Activated CD8-positive, alpha-beta T cell treated with anti-CD3 and anti-CD28 coated beads for 36 hours (primary cell): ENCODE measurements around the gene PLGRKT. TPM values are rescaled to one million over a fixed set of nuclear protein-coding genes. Genes with fewer than 3 reads are reported as not detected.

Experiments used
- ATAC-seq: fragments of 200-7000 bp; cut with Tn5 transposase; one replicate; pipeline ENCODE4 v1.10.0; 2021; ENCODE audit warnings: mild to moderate bottlenecking, moderate library complexity
- CTCF ChIA-PET: fragments of 350-600 bp; sonication (Branson Sonifier 250); formaldehyde crosslinking; loops from one replicate; lab custom pipeline; 2021; ENCODE audit warnings: antibody characterized with exemption; lab: Charles Lee
- POLR2A ChIA-PET: fragments of 350-600 bp; sonication (Branson Sonifier 250); formaldehyde crosslinking; loops from one replicate; lab custom pipeline; 2021; ENCODE audit warnings: antibody characterized with exemption; lab: Charles Lee
- DNase-seq: peaks from one replicate; pipeline ENCODE4 v3.0.0-alpha.2; 2020
- H3K27ac Mint-ChIP-seq: one replicate; pipeline ENCODE4 v1.8.0; 2021; ENCODE audit warnings: mild to moderate bottlenecking, mixed read lengths
- H3K27me3 Mint-ChIP-seq: one replicate; pipeline ENCODE4 v1.8.0; 2021; ENCODE audit warnings: mixed read lengths
- H3K36me3 Mint-ChIP-seq: one replicate; pipeline ENCODE4 v1.8.0; 2021; ENCODE audit warnings: low read depth, mixed read lengths
- H3K4me1 Mint-ChIP-seq: one replicate; pipeline ENCODE4 v1.8.0; 2021; ENCODE audit warnings: low read depth, mixed read lengths
- H3K4me3 Mint-ChIP-seq: one replicate; pipeline ENCODE4 v1.8.0; 2021; ENCODE audit warnings: mild to moderate bottlenecking, moderate library complexity, mixed read lengths
- H3K9me3 Mint-ChIP-seq: one replicate; pipeline ENCODE4 v1.8.0; 2021; ENCODE audit warnings: mixed read lengths
- CTCF ChIP-seq: fragments of 200-600 bp; IDR thresholded peaks from one replicate; pipeline ENCODE4 v1.8.0; 2022; ENCODE audit warnings: antibody characterized with exemption, mild to moderate bottlenecking
- intact Hi-C: fragments of 100-400 bp; cut with micrococcal nuclease; formaldehyde crosslinking; loops from one replicate; pipeline ENCODE4 v1.10.0; 2022
- total RNA-seq, 2 experiments: library from RNA; stranded (reverse); gene quantifications; one replicate each; pipeline ENCODE4 v1.2.3, GENCODE V29; 2021

Gene PLGRKT
- total RNA-seq, 2 experiments from 2014 or later: 26.6 to 28.5 TPM

- H3K27me3 Mint-ChIP-seq: peaks cover 2% of the 10 kb centered on the region
- H3K27ac Mint-ChIP-seq: no peak overlapping the region
- CTCF ChIA-PET: interaction anchor here (1.0 to 2.2 kb wide), 8 partner anchors 14 to 258 kb away, joined by 3 to 10 read pairs (median 6); no protein-coding TSS in a partner anchor
- no peak for TF ChIP-seq CTCF
- intact Hi-C loops: loop anchor here (10.0 kb wide), 1 partner anchor 689 kb away; no protein-coding TSS in a partner anchor
- POLR2A ChIA-PET: no interaction called here
- no peaks in the 10 kb centered on the region for H3K36me3 Mint-ChIP-seq
- no peak overlapping the region for H3K4me3 Mint-ChIP-seq
- H3K9me3 Mint-ChIP-seq: no peaks in the 10 kb centered on the region
- ATAC-seq (no peak), DNase-seq (no peak)
- peaks cover 43% of the 10 kb centered on the region for H3K4me1 Mint-ChIP-seq
Measured at GRCh38 chr9:5443850-5444249, 6.1 kb upstream of the PLGRKT start.

GRCh38 chr9:5442400-5443011 lies 4.8 kb upstream of the PLGRKT start:
- DNase-seq (peak; percentile 43), ATAC-seq (no peak)
- Mint-ChIP-seq H3K9me3 (no peaks in the 10 kb centered on the region), H3K27ac (no peak overlapping the region), H3K36me3 (no peaks in the 10 kb centered on the region), H3K27me3 (peaks cover 2% of the 10 kb centered on the region), H3K4me1 (peaks cover 38% of the 10 kb centered on the region), H3K4me3 (no peak overlapping the region)
- peak; percentile 73 for TF ChIP-seq CTCF
- CTCF ChIA-PET: interaction anchor here (0.7 to 2.5 kb wide), 12 partner anchors 8 to 683 kb away, joined by 3 to 11 read pairs (median 4); partner anchors contain the start of gene CD274
- intact Hi-C loops: loop anchor here (10.0 kb wide), 1 partner anchor 688 kb away; no protein-coding TSS in a partner anchor
- POLR2A ChIA-PET: no interaction called here

- H3K27ac Mint-ChIP-seq: no peak overlapping the region
- DNase-seq: no peak
- no peak for TF ChIP-seq CTCF
- CTCF ChIA-PET: interaction anchor here (0.6 to 6.4 kb wide), 6 partner anchors 9 to 681 kb away, joined by 3 to 43 read pairs (median 6); partner anchors contain the start of gene CD274
- H3K9me3 Mint-ChIP-seq: no peaks in the 10 kb centered on the region
- H3K36me3 Mint-ChIP-seq: peaks cover 7% of the 10 kb centered on the region
- intact Hi-C loops: loop anchor here (10.0 kb wide), 1 partner anchor 686 kb away; no protein-coding TSS in a partner anchor
- POLR2A ChIA-PET: interaction anchor here (0.8 to 1.0 kb wide), 3 partner anchors 9 to 147 kb away, joined by 3 to 4 read pairs (median 4); partner anchors contain the start of gene CD274
- H3K4me1 Mint-ChIP-seq: peaks cover 37% of the 10 kb centered on the region
- ATAC-seq: no peak
- H3K27me3 Mint-ChIP-seq: peaks cover 2% of the 10 kb centered on the region
- no peak overlapping the region for H3K4me3 Mint-ChIP-seq
Measured at GRCh38 chr9:5441043-5441442, 3.3 kb upstream of the PLGRKT start.

- H3K36me3 Mint-ChIP-seq: peaks cover 12% of the 10 kb centered on the region
- intact Hi-C loops: loop anchor here (10.0 kb wide), 1 partner anchor 686 kb away; no protein-coding TSS in a partner anchor
- ChIA-PET CTCF (interaction anchor here (1.1 to 6.4 kb wide), 6 partner anchors 10 to 254 kb away, joined by 3 to 43 read pairs (median 6); partner anchors contain the start of gene CD274), POLR2A (interaction anchor here (0.8 to 1.0 kb wide), 3 partner anchors 10 to 147 kb away, joined by 3 to 4 read pairs (median 4); partner anchors contain the start of gene CD274)
- H3K27me3 Mint-ChIP-seq: peaks cover 2% of the 10 kb centered on the region
- no peak overlapping the region for H3K27ac Mint-ChIP-seq
- no peak for TF ChIP-seq CTCF
- DNase-seq (no peak), ATAC-seq (no peak)
- peaks cover 42% of the 10 kb centered on the region for H3K4me1 Mint-ChIP-seq
- no peaks in the 10 kb centered on the region for H3K9me3 Mint-ChIP-seq
- H3K4me3 Mint-ChIP-seq: no peak overlapping the region
Measured at GRCh38 chr9:5440426-5440825, 2.7 kb upstream of the PLGRKT start.
